HepG2 (cell line): ENCODE measurements around the gene PTMA. TPM values are rescaled to one million over a fixed set of nuclear protein-coding genes. Genes with fewer than 3 reads are reported as not detected.
A peak's percentile ranks its signal among the peaks of the same experiment; 100 is the strongest.

Source experiments
- CAMTA2 ChIP-seq: sonication (generic); formaldehyde crosslinking; IDR thresholded peaks from 2 replicates; pipeline ENCODE4 v1.4.0; 2020; ENCODE audit warnings: mild to moderate bottlenecking, missing genetic modification reagents, borderline replicate concordance
- CCDC6 ChIP-seq: sonication (generic); formaldehyde crosslinking; IDR thresholded peaks from 2 replicates; pipeline ENCODE4 v1.8.1; 2022; ENCODE audit warnings: mild to moderate bottlenecking, missing genetic modification reagents, moderate library complexity
- FOXK1 ChIP-seq: sonication (generic); formaldehyde crosslinking; IDR thresholded peaks from 2 replicates; pipeline ENCODE4 v1.4.0; 2020; ENCODE audit warnings: low read depth, missing genetic modification reagents, borderline replicate concordance
- GTF3A ChIP-seq: sonication (generic); formaldehyde crosslinking; conservative IDR thresholded peaks from 2 replicates; pipeline ENCODE4 v1.4.0; 2020; ENCODE audit warnings: mild to moderate bottlenecking, missing genetic modification reagents
- HNF4G ChIP-seq, 2 experiments: sonication (generic) in 1 of 2; formaldehyde crosslinking in 1 of 2; IDR thresholded peaks; 2 replicates each; pipeline versions ENCODE4 v1.4.0 to v1.6.1; 2011 to 2020; ENCODE audit warnings: borderline replicate concordance in 2 of 2, low read depth in 2 of 2, mild to moderate bottlenecking in 2 of 2, low read length in 1 of 2, missing genetic modification reagents in 1 of 2, moderate library complexity in 1 of 2
- JUN ChIP-seq: sonication (generic); formaldehyde crosslinking; IDR thresholded peaks from 2 replicates; pipeline ENCODE4 v1.4.0; 2020; ENCODE audit warnings: mild to moderate bottlenecking, missing genetic modification reagents
- KDM6A ChIP-seq: IDR thresholded peaks from 2 replicates; pipeline ENCODE4 v1.6.1; 2016; ENCODE audit warnings: low read depth
- MAFK ChIP-seq, 2 experiments: IDR thresholded peaks in 1 of 2; conservative IDR thresholded peaks in 1 of 2; 2 replicates each; pipeline ENCODE4 v1.6.1; 2011; ENCODE audit warnings: improper control_type of control experiment in 2 of 2, low read length in 2 of 2
- POLR2AphosphoS2 ChIP-seq: IDR thresholded peaks from 2 replicates; pipeline ENCODE4 v1.6.1; 2011; ENCODE audit warnings: low read depth, low read length, improper control_type of control experiment
- SP140L ChIP-seq: sonication (generic); formaldehyde crosslinking; IDR thresholded peaks from 2 replicates; pipeline ENCODE4 v1.4.0; 2020; ENCODE audit warnings: missing genetic modification reagents, borderline replicate concordance
- ZNF205 ChIP-seq: IDR thresholded peaks from 2 replicates; pipeline ENCODE4 v1.6.1; 2018; ENCODE audit warnings: missing biosample characterization, missing genetic modification reagents
- ZNF263 ChIP-seq: sonication (generic); formaldehyde crosslinking; IDR thresholded peaks from 2 replicates; pipeline ENCODE4 v1.4.0; 2020; ENCODE audit warnings: missing genetic modification reagents
- ZNF510 ChIP-seq: sonication (generic); formaldehyde crosslinking; IDR thresholded peaks from 2 replicates; pipeline ENCODE4 v1.4.0; 2020; ENCODE audit warnings: low read depth, mild to moderate bottlenecking, missing genetic modification reagents
- ZNF530 ChIP-seq: sonication (generic); formaldehyde crosslinking; IDR thresholded peaks from 2 replicates; pipeline ENCODE4 v1.5.0; 2020; ENCODE audit warnings: low read depth, mild to moderate bottlenecking, missing genetic modification reagents
- ZNF777 ChIP-seq: sonication (generic); formaldehyde crosslinking; IDR thresholded peaks from 2 replicates; pipeline ENCODE4 v1.4.0; 2020; ENCODE audit warnings: missing genetic modification reagents
- polyA plus RNA-seq, 8 experiments: library from polyadenylated mRNA; depleted of rRNA in 3 of 8; stranded (reverse) in 7 of 8; unstranded in 1 of 8; fragments of >200 nt; fragmentation: Illumina TruSeq in 4 of 8; extraction: Trizol in 4 of 8; gene quantifications; 2 replicates each; pipeline versions ENCODE4 v1.2.1 to v1.2.3, GENCODE V29; 2011 to 2016; ENCODE audit warnings: low read depth in 4 of 8, missing spikeins in 1 of 8, mixed read lengths in 1 of 8; ENCODE audit not compliant: insufficient read depth in 1 of 8
- total RNA-seq, 5 experiments: library from RNA; depleted of rRNA; stranded (reverse); fragments of >200 nt; fragmentation: Illumina TruSeq; extraction: Trizol; gene quantifications; 2 replicates each; pipeline ENCODE4 v1.2.3, GENCODE V29; 2016; ENCODE audit warnings: low read depth in 1 of 5
- TF ChIP-seq, protein P1 (sequence below), 2 experiments: IDR thresholded peaks; 2 replicates each; pipeline ENCODE4 v1.6.1; 2011 to 2012; ENCODE audit warnings: low read length in 2 of 2, borderline replicate concordance in 1 of 2, low read depth in 1 of 2, mild to moderate bottlenecking in 1 of 2, moderate library complexity in 1 of 2
- TF ChIP-seq, protein P2 (sequence below): sonication (generic); formaldehyde crosslinking; conservative IDR thresholded peaks from 2 replicates; pipeline ENCODE4 v1.8.0; 2022; ENCODE audit warnings: mild to moderate bottlenecking, moderate library complexity, missing genetic modification reagents
- TF ChIP-seq, protein P3 (sequence below): conservative IDR thresholded peaks from 2 replicates; pipeline ENCODE4 v1.6.1; 2018; ENCODE audit warnings: missing genetic modification reagents
- TF ChIP-seq, protein P4 (sequence below): sonication (generic); formaldehyde crosslinking; IDR thresholded peaks from 2 replicates; pipeline ENCODE4 v1.8.1; 2023; ENCODE audit warnings: mild to moderate bottlenecking, missing genetic modification reagents, borderline replicate concordance

Gene PTMA
- total and polyA plus RNA-seq, 2 of the 13 experiments (the other 11 are each of a cell fraction or from before 2014, with no cell fraction given): 190 to 1,086 TPM

DNA sequence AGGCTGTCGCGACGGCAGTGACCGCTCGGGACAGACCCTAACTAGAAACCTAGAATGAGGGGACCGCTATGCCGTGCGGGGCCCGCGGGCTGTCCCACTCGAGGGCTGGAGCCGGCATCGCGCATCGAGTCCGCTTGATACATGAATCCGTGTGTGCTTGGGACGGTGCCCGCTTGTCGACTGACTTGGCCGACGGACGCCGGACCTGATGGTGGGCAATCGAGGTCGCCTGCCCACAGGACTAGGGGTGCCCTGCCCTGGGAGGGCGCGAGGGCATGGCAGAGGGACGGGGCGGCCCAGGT lies 749 bp upstream of the PTMA start (continued):
- TF ChIP-seq, protein P1, sequence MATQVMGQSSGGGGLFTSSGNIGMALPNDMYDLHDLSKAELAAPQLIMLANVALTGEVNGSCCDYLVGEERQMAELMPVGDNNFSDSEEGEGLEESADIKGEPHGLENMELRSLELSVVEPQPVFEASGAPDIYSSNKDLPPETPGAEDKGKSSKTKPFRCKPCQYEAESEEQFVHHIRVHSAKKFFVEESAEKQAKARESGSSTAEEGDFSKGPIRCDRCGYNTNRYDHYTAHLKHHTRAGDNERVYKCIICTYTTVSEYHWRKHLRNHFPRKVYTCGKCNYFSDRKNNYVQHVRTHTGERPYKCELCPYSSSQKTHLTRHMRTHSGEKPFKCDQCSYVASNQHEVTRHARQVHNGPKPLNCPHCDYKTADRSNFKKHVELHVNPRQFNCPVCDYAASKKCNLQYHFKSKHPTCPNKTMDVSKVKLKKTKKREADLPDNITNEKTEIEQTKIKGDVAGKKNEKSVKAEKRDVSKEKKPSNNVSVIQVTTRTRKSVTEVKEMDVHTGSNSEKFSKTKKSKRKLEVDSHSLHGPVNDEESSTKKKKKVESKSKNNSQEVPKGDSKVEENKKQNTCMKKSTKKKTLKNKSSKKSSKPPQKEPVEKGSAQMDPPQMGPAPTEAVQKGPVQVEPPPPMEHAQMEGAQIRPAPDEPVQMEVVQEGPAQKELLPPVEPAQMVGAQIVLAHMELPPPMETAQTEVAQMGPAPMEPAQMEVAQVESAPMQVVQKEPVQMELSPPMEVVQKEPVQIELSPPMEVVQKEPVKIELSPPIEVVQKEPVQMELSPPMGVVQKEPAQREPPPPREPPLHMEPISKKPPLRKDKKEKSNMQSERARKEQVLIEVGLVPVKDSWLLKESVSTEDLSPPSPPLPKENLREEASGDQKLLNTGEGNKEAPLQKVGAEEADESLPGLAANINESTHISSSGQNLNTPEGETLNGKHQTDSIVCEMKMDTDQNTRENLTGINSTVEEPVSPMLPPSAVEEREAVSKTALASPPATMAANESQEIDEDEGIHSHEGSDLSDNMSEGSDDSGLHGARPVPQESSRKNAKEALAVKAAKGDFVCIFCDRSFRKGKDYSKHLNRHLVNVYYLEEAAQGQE (IDR thresholded peaks at IDR 0.05; ENCODE audit: borderline replicate concordance in 1 of 2, low read depth in 1 of 2, low read length in 2 of 2): no peak
- TF ChIP-seq POLR2AphosphoS2 (no peak), MAFK (conservative IDR thresholded peaks at IDR 0.05 in 1 of 2, IDR thresholded peaks at IDR 0.05 in 1 of 2; ENCODE audit: low read length in 2 of 2) (no peak), ZNF510 (CRISPR knock-in tag) (no peak), GTF3A (CRISPR knock-in tag) (no peak), ZNF777 (no peak), HNF4G (IDR thresholded peaks at IDR 0.05; ENCODE audit: borderline replicate concordance, low read depth, low read length) (peak; percentile 55), HNF4G (CRISPR knock-in tag; IDR thresholded peaks at IDR 0.05; ENCODE audit: borderline replicate concordance, low read depth) (no peak), SP140L (no peak), FOXK1 (CRISPR knock-in tag) (no peak), KDM6A (CRISPR knock-in tag) (no peak), CAMTA2 (CRISPR knock-in tag) (0 out of 2 replicates have a peak, but pooled peaks have one; percentile 13), JUN (no peak), ZNF530 (no peak), ZNF205 (CRISPR knock-in tag) (no peak), ZNF263 (CRISPR knock-in tag) (no peak), CCDC6 (CRISPR knock-in tag) (no peak)
- TF ChIP-seq, protein P2, sequence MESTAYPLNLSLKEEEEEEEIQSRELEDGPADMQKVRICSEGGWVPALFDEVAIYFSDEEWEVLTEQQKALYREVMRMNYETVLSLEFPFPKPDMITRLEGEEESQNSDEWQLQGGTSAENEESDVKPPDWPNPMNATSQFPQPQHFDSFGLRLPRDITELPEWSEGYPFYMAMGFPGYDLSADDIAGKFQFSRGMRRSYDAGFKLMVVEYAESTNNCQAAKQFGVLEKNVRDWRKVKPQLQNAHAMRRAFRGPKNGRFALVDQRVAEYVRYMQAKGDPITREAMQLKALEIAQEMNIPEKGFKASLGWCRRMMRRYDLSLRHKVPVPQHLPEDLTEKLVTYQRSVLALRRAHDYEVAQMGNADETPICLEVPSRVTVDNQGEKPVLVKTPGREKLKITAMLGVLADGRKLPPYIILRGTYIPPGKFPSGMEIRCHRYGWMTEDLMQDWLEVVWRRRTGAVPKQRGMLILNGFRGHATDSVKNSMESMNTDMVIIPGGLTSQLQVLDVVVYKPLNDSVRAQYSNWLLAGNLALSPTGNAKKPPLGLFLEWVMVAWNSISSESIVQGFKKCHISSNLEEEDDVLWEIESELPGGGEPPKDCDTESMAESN: 0 out of 2 replicates have a peak, but pooled peaks have one; percentile 2
- TF ChIP-seq, protein P3, sequence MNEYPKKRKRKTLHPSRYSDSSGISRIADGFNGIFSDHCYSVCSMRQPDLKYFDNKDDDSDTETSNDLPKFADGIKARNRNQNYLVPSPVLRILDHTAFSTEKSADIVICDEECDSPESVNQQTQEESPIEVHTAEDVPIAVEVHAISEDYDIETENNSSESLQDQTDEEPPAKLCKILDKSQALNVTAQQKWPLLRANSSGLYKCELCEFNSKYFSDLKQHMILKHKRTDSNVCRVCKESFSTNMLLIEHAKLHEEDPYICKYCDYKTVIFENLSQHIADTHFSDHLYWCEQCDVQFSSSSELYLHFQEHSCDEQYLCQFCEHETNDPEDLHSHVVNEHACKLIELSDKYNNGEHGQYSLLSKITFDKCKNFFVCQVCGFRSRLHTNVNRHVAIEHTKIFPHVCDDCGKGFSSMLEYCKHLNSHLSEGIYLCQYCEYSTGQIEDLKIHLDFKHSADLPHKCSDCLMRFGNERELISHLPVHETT: no peak
- TF ChIP-seq, protein P4, sequence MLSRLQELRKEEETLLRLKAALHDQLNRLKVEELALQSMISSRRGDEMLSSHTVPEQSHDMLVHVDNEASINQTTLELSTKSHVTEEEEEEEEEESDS (CRISPR knock-in tag): no peak
